ENCODE measurements around the gene NXT1.
"Not testable (repeated sequence)": the region's sequence is repeated elsewhere in the genome, so short reads cannot be mapped to it uniquely, and the experiment has no call there.

Gene NXT1

GRCh38 chr20:23339986-23340385, 10.6 kb upstream of the NXT1 start:
- no peak for DNase-seq (ENCODE audit: insufficient read length, low spot score)
- no peak for TF ChIP-seq CTCF (IDR thresholded peaks at IDR 0.05; ENCODE audit: insufficient read depth, missing control alignments)
- no peak for FAIRE-seq

DNA sequence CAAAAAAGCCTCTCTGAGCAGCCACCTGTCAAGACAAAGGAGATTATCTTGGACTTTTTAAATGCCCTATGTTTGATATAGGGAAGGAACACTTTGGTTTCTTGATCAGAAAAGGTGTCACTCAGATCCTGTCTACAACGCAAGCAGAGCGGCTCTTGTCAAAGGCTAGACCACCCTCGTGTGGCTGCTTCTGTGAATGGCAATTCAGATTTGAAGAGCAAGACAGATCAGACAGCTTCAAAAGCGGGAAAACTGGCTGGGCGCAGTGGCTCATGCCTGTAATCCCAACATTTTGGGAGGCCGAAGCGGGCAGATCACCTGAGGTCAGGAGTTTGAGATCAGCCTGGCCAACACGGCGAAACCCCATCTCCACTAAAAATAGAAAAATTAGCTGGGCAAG, 10.1 kb upstream of the NXT1 start:
- TF ChIP-seq CTCF (IDR thresholded peaks at IDR 0.05; ENCODE audit: insufficient read depth, missing control alignments), result peak; percentile 73
- FAIRE-seq (no peak), DNase-seq (ENCODE audit: insufficient read length, low spot score) (peak; percentile 41)

DNA sequence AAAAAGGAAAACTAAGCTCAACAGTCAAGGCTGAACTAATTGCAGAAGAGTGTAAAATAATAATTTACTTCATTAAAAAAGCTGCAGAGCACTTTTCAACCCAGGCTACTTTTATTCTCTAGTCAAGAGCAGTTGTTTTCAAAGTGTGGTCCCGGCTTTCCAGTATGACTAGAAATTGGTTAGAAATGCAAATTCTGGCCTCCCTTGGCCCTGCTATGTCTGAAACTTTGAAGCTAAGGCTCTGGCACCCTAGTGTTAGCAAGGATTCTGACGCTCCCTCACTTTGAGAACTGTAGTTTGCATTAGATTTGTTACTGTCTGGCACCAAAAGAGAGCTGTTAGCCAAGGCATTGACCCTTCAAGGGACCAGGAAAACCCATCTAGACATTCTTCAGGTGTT, 9.5 kb upstream of the NXT1 start:
- TF ChIP-seq CTCF (IDR thresholded peaks at IDR 0.05; ENCODE audit: insufficient read depth, missing control alignments), result no peak
- no peak for FAIRE-seq

GRCh38 chr20:23343590-23343989, 7.0 kb upstream of the NXT1 start:
- FAIRE-seq (no peak), DNase-seq (ENCODE audit: insufficient read length, low spot score) (no peak)
- TF ChIP-seq CTCF (IDR thresholded peaks at IDR 0.05; ENCODE audit: insufficient read depth, missing control alignments), result no peak

More for the DNA sequence above, 9.5 kb upstream of the NXT1 start:
- no peak for DNase-seq (ENCODE audit: insufficient read length, low spot score)

DNA sequence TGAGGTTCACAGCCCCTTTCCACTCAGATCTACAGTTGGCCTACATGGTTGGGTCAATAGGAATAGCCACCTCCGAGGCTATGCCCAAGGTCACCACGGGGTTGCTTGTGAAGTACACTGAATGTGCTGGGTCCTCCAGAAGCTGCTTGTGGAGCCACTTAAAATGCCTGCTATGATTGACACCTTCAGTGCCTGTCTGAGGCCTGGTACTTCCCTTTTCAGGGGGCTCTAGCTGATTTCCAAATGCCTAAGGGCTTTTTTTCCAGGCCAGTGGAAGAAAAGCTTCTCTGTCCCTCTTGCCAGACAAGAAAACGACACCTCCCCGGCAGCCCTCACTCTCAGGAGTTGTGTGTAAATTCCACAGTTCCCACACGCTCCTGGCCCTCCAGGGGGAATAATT, 6.3 kb upstream of the NXT1 start:
- FAIRE-seq (no peak), DNase-seq (ENCODE audit: insufficient read length, low spot score) (no peak)
- TF ChIP-seq CTCF (IDR thresholded peaks at IDR 0.05; ENCODE audit: insufficient read depth, missing control alignments), result no peak

GRCh38 chr20:23346002-23346401, 4.6 kb upstream of the NXT1 start:
- DNase-seq (ENCODE audit: insufficient read length, low spot score) (no peak), FAIRE-seq (no peak)
- no peak for TF ChIP-seq CTCF (IDR thresholded peaks at IDR 0.05; ENCODE audit: insufficient read depth, missing control alignments)

DNA sequence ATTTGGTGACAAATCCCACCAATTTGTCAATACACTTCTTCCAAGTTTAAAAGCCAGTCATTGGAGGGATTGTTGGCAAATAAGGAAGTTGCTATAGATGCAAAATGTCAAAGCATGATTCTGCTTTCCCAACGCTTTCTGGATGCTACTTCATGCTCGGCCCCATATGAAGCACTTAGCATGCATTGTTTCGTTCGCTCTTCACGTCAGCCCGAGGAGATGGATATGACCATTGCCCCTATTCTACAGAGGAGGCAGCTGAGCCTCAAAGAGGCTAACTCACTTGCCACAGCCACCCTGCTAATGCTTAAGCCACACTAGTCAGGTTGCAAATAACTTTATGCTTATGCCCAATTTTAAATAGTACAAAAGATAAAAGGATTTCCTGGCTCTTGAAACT, 2.8 kb upstream of the NXT1 start:
- DNase-seq (ENCODE audit: insufficient read length, low spot score), result no peak
- no peak for FAIRE-seq
- no peak for TF ChIP-seq CTCF (IDR thresholded peaks at IDR 0.05; ENCODE audit: insufficient read depth, missing control alignments)

GRCh38 chr20:23348510-23348909, 2.1 kb upstream of the NXT1 start:
- DNase-seq (ENCODE audit: insufficient read length, low spot score); FAIRE-seq: not testable (repeated sequence)

Measured in D721Med (cell line).